ENCODE data around the gene XRCC5. TPM values are rescaled to one million over a fixed set of nuclear protein-coding genes. Genes with fewer than 3 reads are reported as not detected.

The XRCC5 gene
- total RNA-seq, 1 experiment from 2014 or later: 290 TPM

GRCh38 chr2:216235896-216236295, 126.7 kb downstream of the XRCC5 start:
- TF ChIP-seq EZH2 (IDR thresholded peaks at IDR 0.05; ENCODE audit: low read length, unreplicated experiment): no peak
- TF ChIP-seq CTCF (conservative IDR thresholded peaks at IDR 0.05; ENCODE audit: low read depth, low read length): no peak
- no peak for TF ChIP-seq EZH2phosphoT487 (IDR thresholded peaks at IDR 0.05; ENCODE audit: borderline replicate concordance, low read length)
- Histone ChIP-seq H3K27ac (ENCODE audit: low read length) (no peak overlapping the region), H3K9me2 (replicated peaks; ENCODE audit: low read length) (no peaks in the 10 kb centered on the region), H4K20me1 (ENCODE audit: low read length) (no peaks in the 10 kb centered on the region), H3K36me3 (ENCODE audit: low read depth, low read length) (no peaks in the 10 kb centered on the region), H3K9ac (ENCODE audit: low read length) (no peak overlapping the region), H3K4me3 (ENCODE audit: low read length) (no peak overlapping the region), H2AFZ (ENCODE audit: low read length) (no peak overlapping the region), H3F3A (ENCODE audit: low read length, unreplicated experiment) (no peaks in the 10 kb centered on the region), H3K4me1 (ENCODE audit: insufficient read depth, low read length) (no peaks in the 10 kb centered on the region), H3K9me3 (ENCODE audit: low read length) (peaks cover 10% of the 10 kb centered on the region; the same call in 1 of the 2 replicates), H3K27me3 (ENCODE audit: low read length) (no peaks in the 10 kb centered on the region), H3K79me2 (ENCODE audit: low read length) (no peaks in the 10 kb centered on the region), H3K4me2 (ENCODE audit: low read length) (no peak overlapping the region)
- POLR2A ChIA-PET (ENCODE audit: unreplicated experiment): no interaction called here
- intact Hi-C loops (cut with micrococcal nuclease): no loop called here
- BruUV-seq (replicated peaks): no TSS peak
- CTCF ChIA-PET: no interaction called here
- no peak for ATAC-seq
- no peak for DNase-seq

GRCh38 chr2:216236486-216236885, 127.3 kb downstream of the XRCC5 start:
- intact Hi-C loops (cut with micrococcal nuclease): no loop called here
- DNase-seq (no peak), ATAC-seq (no peak)
- Histone ChIP-seq H3K9me2 (replicated peaks; ENCODE audit: low read length) (no peaks in the 10 kb centered on the region), H3K4me3 (ENCODE audit: low read length) (no peak overlapping the region), H3K27ac (ENCODE audit: low read length) (no peak overlapping the region), H3K4me2 (ENCODE audit: low read length) (no peak overlapping the region), H2AFZ (ENCODE audit: low read length) (no peak overlapping the region), H4K20me1 (ENCODE audit: low read length) (no peaks in the 10 kb centered on the region), H3K9ac (ENCODE audit: low read length) (no peak overlapping the region), H3K36me3 (ENCODE audit: low read depth, low read length) (no peaks in the 10 kb centered on the region), H3K79me2 (ENCODE audit: low read length) (no peaks in the 10 kb centered on the region), H3K27me3 (ENCODE audit: low read length) (no peaks in the 10 kb centered on the region), H3K9me3 (ENCODE audit: low read length) (peaks cover 10% of the 10 kb centered on the region; the same call in 1 of the 2 replicates), H3F3A (ENCODE audit: low read length, unreplicated experiment) (no peaks in the 10 kb centered on the region), H3K4me1 (ENCODE audit: insufficient read depth, low read length) (no peaks in the 10 kb centered on the region)
- BruUV-seq (replicated peaks): no TSS peak
- TF ChIP-seq EZH2phosphoT487 (IDR thresholded peaks at IDR 0.05; ENCODE audit: borderline replicate concordance, low read length) (no peak), EZH2 (IDR thresholded peaks at IDR 0.05; ENCODE audit: low read length, unreplicated experiment) (no peak), CTCF (conservative IDR thresholded peaks at IDR 0.05; ENCODE audit: low read depth, low read length) (no peak)
- CTCF ChIA-PET: no interaction called here
- POLR2A ChIA-PET (ENCODE audit: unreplicated experiment): no interaction called here

- H3K4me1 ChIP-seq (ENCODE audit: insufficient read depth, low read length): no peaks in the 10 kb centered on the region
- H3K4me2 ChIP-seq (ENCODE audit: low read length): no peak overlapping the region
- BruUV-seq (replicated peaks): no TSS peak
- no peaks in the 10 kb centered on the region for H3K9me2 ChIP-seq (replicated peaks; ENCODE audit: low read length)
- no peak for ATAC-seq
- CTCF ChIA-PET: no interaction called here
- H2AFZ ChIP-seq (ENCODE audit: low read length): no peak overlapping the region
- no peaks in the 10 kb centered on the region for H3K79me2 ChIP-seq (ENCODE audit: low read length)
- no peak for DNase-seq
- intact Hi-C loops (cut with micrococcal nuclease): loop anchor here (10.0 kb wide), 1 partner anchor 132 kb away; the partner anchor contains the start of gene MARCHF4
- no peaks in the 10 kb centered on the region for H3F3A ChIP-seq (ENCODE audit: low read length, unreplicated experiment)
- TF ChIP-seq EZH2 (IDR thresholded peaks at IDR 0.05; ENCODE audit: low read length, unreplicated experiment): no peak
- TF ChIP-seq EZH2phosphoT487 (IDR thresholded peaks at IDR 0.05; ENCODE audit: borderline replicate concordance, low read length): no peak
- TF ChIP-seq CTCF (conservative IDR thresholded peaks at IDR 0.05; ENCODE audit: low read depth, low read length): no peak
- no peaks in the 10 kb centered on the region for H3K9me3 ChIP-seq (ENCODE audit: low read length)
- no peak overlapping the region for H3K4me3 ChIP-seq (ENCODE audit: low read length)
- no peak overlapping the region for H3K27ac ChIP-seq (ENCODE audit: low read length)
- no peaks in the 10 kb centered on the region for H4K20me1 ChIP-seq (ENCODE audit: low read length)
- POLR2A ChIA-PET (ENCODE audit: unreplicated experiment): no interaction called here
- no peaks in the 10 kb centered on the region for H3K27me3 ChIP-seq (ENCODE audit: low read length)
- H3K36me3 ChIP-seq (ENCODE audit: low read depth, low read length): no peaks in the 10 kb centered on the region
- no peak overlapping the region for H3K9ac ChIP-seq (ENCODE audit: low read length)
Observed at GRCh38 chr2:216242365-216242764, 133.2 kb downstream of the XRCC5 start.

Data from PC-3 (cell line).